ENCODE data around the gene ATP2A3.
A peak's percentile ranks its signal among the peaks of the same experiment; 100 is the strongest.
"Not testable (repeated sequence)": the region's sequence is repeated elsewhere in the genome, so short reads cannot be mapped to it uniquely, and the experiment has no call there.

The ATP2A3 gene

GRCh38 chr17:3950584-3950983 is 13.7 kb downstream of the ATP2A3 start:
- TF ChIP-seq, protein P1, sequence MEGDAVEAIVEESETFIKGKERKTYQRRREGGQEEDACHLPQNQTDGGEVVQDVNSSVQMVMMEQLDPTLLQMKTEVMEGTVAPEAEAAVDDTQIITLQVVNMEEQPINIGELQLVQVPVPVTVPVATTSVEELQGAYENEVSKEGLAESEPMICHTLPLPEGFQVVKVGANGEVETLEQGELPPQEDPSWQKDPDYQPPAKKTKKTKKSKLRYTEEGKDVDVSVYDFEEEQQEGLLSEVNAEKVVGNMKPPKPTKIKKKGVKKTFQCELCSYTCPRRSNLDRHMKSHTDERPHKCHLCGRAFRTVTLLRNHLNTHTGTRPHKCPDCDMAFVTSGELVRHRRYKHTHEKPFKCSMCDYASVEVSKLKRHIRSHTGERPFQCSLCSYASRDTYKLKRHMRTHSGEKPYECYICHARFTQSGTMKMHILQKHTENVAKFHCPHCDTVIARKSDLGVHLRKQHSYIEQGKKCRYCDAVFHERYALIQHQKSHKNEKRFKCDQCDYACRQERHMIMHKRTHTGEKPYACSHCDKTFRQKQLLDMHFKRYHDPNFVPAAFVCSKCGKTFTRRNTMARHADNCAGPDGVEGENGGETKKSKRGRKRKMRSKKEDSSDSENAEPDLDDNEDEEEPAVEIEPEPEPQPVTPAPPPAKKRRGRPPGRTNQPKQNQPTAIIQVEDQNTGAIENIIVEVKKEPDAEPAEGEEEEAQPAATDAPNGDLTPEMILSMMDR (IDR thresholded peaks at IDR 0.05; ENCODE audit: insufficient read depth, low read length): no peak
- DNase-seq (ENCODE audit: low read depth in 1 of 2, low spot score in 1 of 2): no peak
- Histone ChIP-seq H3K27me3 (ENCODE audit: insufficient read depth, poor library complexity, severe bottlenecking) (no peaks in the 10 kb centered on the region), H3K27ac (replicated peaks) (no peak overlapping the region), H3K4me3 (replicated peaks; ENCODE audit: insufficient read depth, low read length) (no peak overlapping the region)

- H3K27ac ChIP-seq (replicated peaks): no peak overlapping the region
- DNase-seq (ENCODE audit: low read depth in 1 of 2, low spot score in 1 of 2): no peak
- H3K27me3 ChIP-seq (ENCODE audit: insufficient read depth, poor library complexity, severe bottlenecking): no peaks in the 10 kb centered on the region
- H3K4me3 ChIP-seq (replicated peaks; ENCODE audit: insufficient read depth, low read length): no peak overlapping the region
- TF ChIP-seq REST (IDR thresholded peaks at IDR 0.05; ENCODE audit: insufficient replicate concordance, low read depth) (no peak), GABPA (IDR thresholded peaks at IDR 0.05; ENCODE audit: low read depth) (no peak), POLR2AphosphoS5 (IDR thresholded peaks at IDR 0.05; ENCODE audit: low read depth) (no peak), SPI1 (IDR thresholded peaks at IDR 0.05; ENCODE audit: borderline replicate concordance, low read depth) (no peak)
- TF ChIP-seq, protein P1 (IDR thresholded peaks at IDR 0.05; ENCODE audit: insufficient read depth, low read length): no peak
Observed at GRCh38 chr17:3949418-3949817, 14.8 kb downstream of the ATP2A3 start.

GRCh38 chr17:3948551-3948950 is 15.7 kb downstream of the ATP2A3 start:
- not testable (repeated sequence) for H3K27me3 ChIP-seq (ENCODE audit: insufficient read depth, poor library complexity, severe bottlenecking); DNase-seq (ENCODE audit: low read depth in 1 of 2, low spot score in 1 of 2); H3K4me3 ChIP-seq (replicated peaks; ENCODE audit: insufficient read depth, low read length); H3K27ac ChIP-seq (replicated peaks)

DNA sequence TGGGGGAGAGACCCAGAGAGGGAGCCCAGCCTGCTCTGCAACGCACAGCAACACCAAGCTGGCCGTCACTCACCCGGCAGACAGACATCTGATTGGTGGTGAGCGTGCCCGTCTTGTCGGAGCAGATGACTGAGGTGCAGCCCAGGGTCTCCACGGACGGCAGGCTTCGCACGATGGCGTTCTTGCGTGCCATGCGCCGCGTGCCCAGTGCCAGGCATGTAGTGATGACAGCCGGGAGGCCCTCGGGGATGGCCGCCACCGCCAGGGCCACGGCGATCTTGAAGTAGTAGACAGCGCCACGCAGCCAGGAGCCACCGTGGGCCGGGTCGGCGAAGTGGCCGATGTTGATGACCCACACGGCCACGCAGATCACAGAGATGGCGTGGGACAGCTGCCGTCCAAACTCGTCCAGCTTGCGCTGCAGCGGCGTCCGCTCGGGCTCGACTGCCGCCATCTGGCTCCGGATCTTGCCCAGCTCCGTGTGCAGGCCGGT is 16.9 kb downstream of the ATP2A3 start:
- no peaks in the 10 kb centered on the region for H3K27me3 ChIP-seq (ENCODE audit: insufficient read depth, poor library complexity, severe bottlenecking)
- H3K27ac ChIP-seq (replicated peaks): no peak overlapping the region
- no peak overlapping the region for H3K4me3 ChIP-seq (replicated peaks; ENCODE audit: insufficient read depth, low read length)
- no peak for DNase-seq (ENCODE audit: low read depth in 1 of 2, low spot score in 1 of 2)
- TF ChIP-seq, protein P1 (IDR thresholded peaks at IDR 0.05; ENCODE audit: insufficient read depth, low read length): no peak
- peak; percentile 17; the same call in 1 of the 2 replicates for TF ChIP-seq POLR2AphosphoS5 (IDR thresholded peaks at IDR 0.05; ENCODE audit: low read depth)

- Histone ChIP-seq H3K27me3 (ENCODE audit: insufficient read depth, poor library complexity, severe bottlenecking) (no peaks in the 10 kb centered on the region), H3K27ac (replicated peaks) (no peak overlapping the region), H3K4me3 (replicated peaks; ENCODE audit: insufficient read depth, low read length) (no peak overlapping the region)
- TF ChIP-seq POLR2AphosphoS5 (IDR thresholded peaks at IDR 0.05; ENCODE audit: low read depth) (no peak), SPI1 (IDR thresholded peaks at IDR 0.05; ENCODE audit: borderline replicate concordance, low read depth) (no peak), REST (IDR thresholded peaks at IDR 0.05; ENCODE audit: insufficient replicate concordance, low read depth) (no peak), GABPA (IDR thresholded peaks at IDR 0.05; ENCODE audit: low read depth) (no peak)
- TF ChIP-seq, protein P1 (IDR thresholded peaks at IDR 0.05; ENCODE audit: insufficient read depth, low read length): no peak
- DNase-seq (ENCODE audit: low read depth in 1 of 2, low spot score in 1 of 2): no peak
Observed at GRCh38 chr17:3946711-3947235, 17.5 kb downstream of the ATP2A3 start.

Data from HL-60 (cell line).